Esophagus muscularis mucosa (tissue), 3 donors: ENCODE measurements around the gene BICDL1.

Source experiments
- CTCF ChIP-seq, 3 experiments: fragments of 200-600 bp in 2 of 3; fragments of 450-650 bp in 1 of 3; sonication (generic) in 2 of 3; IDR thresholded peaks; one replicate each; pipeline ENCODE4 v1.5.1; 2017 to 2019; ENCODE audit warnings: antibody characterized with exemption in 3 of 3, mild to moderate bottlenecking in 2 of 3, moderate library complexity in 1 of 3
- POLR2A ChIP-seq: fragments of 450-650 bp; IDR thresholded peaks from one replicate; pipeline ENCODE4 v1.6.1; 2017; ENCODE audit warnings: antibody characterized with exemption, moderate library complexity, mild to moderate bottlenecking, low read depth
- POLR2AphosphoS5 ChIP-seq, 2 donors: sonication (generic); formaldehyde crosslinking; IDR thresholded peaks; one replicate each; pipeline ENCODE4 v1.6.1; 2017; ENCODE audit warnings: antibody characterized with exemption in 2 of 2

GRCh38 chr12:120062976-120063579 lies 74.0 kb downstream of the BICDL1 start:
- TF ChIP-seq POLR2A (no peak), CTCF (IDR thresholded peaks at IDR 0.05) (no peak), POLR2AphosphoS5 (IDR thresholded peaks at IDR 0.05) (no peak)
